Panc1 (cell line): ENCODE data around the gene NTRK3. TPM values are rescaled to one million over a fixed set of nuclear protein-coding genes. Genes with fewer than 3 reads are reported as not detected.

ENCODE experiments used
- ATAC-seq: fragments of 200-7000 bp; cut with Tn5 transposase; 2 replicates; pipeline ENCODE4 v1.9.1; 2020; ENCODE audit warnings: mild to moderate bottlenecking, moderate library complexity
- BruUV-seq: library from RNA; stranded (reverse); fragments of 400-500 nt; replicated peaks from 2 replicates; lab custom pipeline; 2021; lab: Mats Ljungman, UMichigan
- CTCF ChIA-PET: fragments of 300-600 bp; sonication (Branson Sonifier 250); formaldehyde crosslinking; loops from one replicate; lab custom pipeline; 2022; ENCODE audit warnings: antibody characterized with exemption; lab: Charles Lee
- POLR2A ChIA-PET: fragments of 300-600 bp; sonication (Branson Sonifier 250); formaldehyde crosslinking; loops from one replicate; lab custom pipeline; 2022; ENCODE audit warnings: antibody characterized with exemption; lab: Charles Lee
- DNase-seq: peaks from one replicate; pipeline ENCODE4 v3.0.0-alpha.2; 2010; ENCODE audit warnings: low read depth, low spot score
- H3K27ac ChIP-seq: 2 replicates; pipeline ENCODE4 v1.5.1; 2011; ENCODE audit warnings: mild to moderate bottlenecking, low read length, inconsistent platforms
- H3K27me3 ChIP-seq: fragments of 200-500 bp; sonication (Bioruptor generic); 2 replicates; pipeline ENCODE4 v1.6.0; 2014; ENCODE audit warnings: low read length, inconsistent platforms; ENCODE audit not compliant: control insufficient read depth, insufficient read depth
- H3K36me3 ChIP-seq: fragments of 200-500 bp; sonication (Bioruptor generic); 2 replicates; pipeline ENCODE4 v1.5.1; 2014; ENCODE audit warnings: inconsistent platforms, mild to moderate bottlenecking, low read length, moderate library complexity; ENCODE audit not compliant: control insufficient read depth, insufficient read depth
- H3K4me1 ChIP-seq: 2 replicates; pipeline ENCODE4 v1.5.1; 2011; ENCODE audit warnings: inconsistent platforms, mild to moderate bottlenecking, low read length, moderate library complexity; ENCODE audit not compliant: control insufficient read depth, insufficient read depth
- H3K4me3 ChIP-seq, 2 experiments: 2 replicates each; pipeline ENCODE4 v1.5.1; 2011 to 2012; ENCODE audit warnings: low read depth in 2 of 2, low read length in 2 of 2, mild to moderate bottlenecking in 2 of 2, inconsistent platforms in 1 of 2, moderate library complexity in 1 of 2
- H3K9me3 ChIP-seq: fragments of 200-500 bp; sonication (Bioruptor generic); 2 replicates; pipeline ENCODE4 v1.5.1; 2014; ENCODE audit warnings: low read depth, mild to moderate bottlenecking, inconsistent platforms, low read length, moderate library complexity; ENCODE audit not compliant: control insufficient read depth, insufficient read depth
- POLR2AphosphoS5 ChIP-seq: IDR thresholded peaks from 2 replicates; pipeline ENCODE4 v1.6.1; 2012; ENCODE audit warnings: mild to moderate bottlenecking, low read depth, low read length, moderate library complexity
- SIN3A ChIP-seq: IDR thresholded peaks from 2 replicates; pipeline ENCODE4 v1.6.1; 2012; ENCODE audit warnings: low read depth, mild to moderate bottlenecking, low read length, moderate library complexity, borderline replicate concordance; ENCODE audit not compliant: insufficient read depth
- TCF7L2 ChIP-seq: IDR thresholded peaks from 2 replicates; pipeline ENCODE4 v1.6.1; 2011; ENCODE audit warnings: mild to moderate bottlenecking, low read depth, low read length, inconsistent platforms
- in situ Hi-C: cut with HindIII; loops from 2 replicates; pipeline ENCODE4 v1.10.0; 2016; ENCODE audit warnings: low sequenced_read_pairs, low pct_unique_long_range_greater_than_20kb
- intact Hi-C: fragments of 100-400 bp; cut with micrococcal nuclease; formaldehyde crosslinking; loops from one replicate; pipeline ENCODE4 v1.10.0; 2022; ENCODE audit not compliant: unreplicated experiment
- total RNA-seq: library from RNA; stranded (reverse); gene quantifications from one replicate; pipeline ENCODE4 v1.2.1, GENCODE V29; 2021; ENCODE audit not compliant: unreplicated experiment
- TF ChIP-seq, protein P1 (sequence below), 2 experiments: IDR thresholded peaks; 2 replicates each; pipeline ENCODE4 v1.6.1; 2011 to 2012; ENCODE audit warnings: low read depth in 2 of 2, control low read depth in 1 of 2, low read length in 1 of 2, mild to moderate bottlenecking in 1 of 2, moderate library complexity in 1 of 2; ENCODE audit not compliant: insufficient read depth in 1 of 2
- TF ChIP-seq, protein P2 (sequence below): fragments of 450-650 bp; IDR thresholded peaks from 2 replicates; pipeline ENCODE4 v1.5.1; 2017; ENCODE audit warnings: mild to moderate bottlenecking

The NTRK3 gene
- total RNA-seq, 1 experiment from 2014 or later = not detected

DNA sequence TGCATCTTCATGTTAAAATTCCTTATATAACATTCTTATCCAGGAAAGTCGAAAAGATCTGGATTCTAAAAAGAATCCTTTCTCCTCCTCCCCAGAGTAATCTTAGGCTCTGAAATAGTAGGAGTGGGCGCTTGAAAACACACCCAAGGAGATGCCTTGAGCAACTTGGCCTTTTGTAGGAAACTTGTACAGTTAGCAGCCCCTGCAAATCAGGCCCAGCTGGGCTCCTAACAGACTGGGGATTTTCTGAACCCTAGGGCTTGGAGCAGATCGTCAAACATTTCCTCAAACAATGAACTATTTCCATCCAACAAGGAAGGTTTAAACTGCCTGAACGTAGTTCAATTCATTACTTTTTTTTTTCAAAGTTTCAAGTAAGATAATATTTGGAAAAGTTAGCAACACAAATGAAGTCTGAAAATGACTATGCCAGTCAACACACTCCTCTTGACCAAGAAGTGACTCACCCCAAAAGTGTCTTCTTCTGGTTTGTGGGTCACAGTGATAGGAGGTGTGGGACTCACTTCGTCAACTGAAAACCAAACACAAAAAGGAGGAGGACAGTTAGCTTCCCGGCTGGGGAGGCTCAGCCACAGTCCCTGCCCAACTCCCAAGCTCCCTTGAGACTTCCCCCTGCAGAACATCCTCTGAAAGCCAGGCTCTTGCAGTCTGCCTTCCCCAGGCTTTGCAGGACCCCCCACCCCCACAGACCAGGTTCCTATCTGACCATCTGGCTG lies 129.7 kb downstream of the NTRK3 start:
- H3K4me1 ChIP-seq = no peaks in the 10 kb centered on the region
- ChIA-PET CTCF (no interaction called here), POLR2A (no interaction called here)
- DNase-seq = no peak
- TF ChIP-seq POLR2AphosphoS5 (no peak), TCF7L2 (no peak)
- TF ChIP-seq, protein P1, sequence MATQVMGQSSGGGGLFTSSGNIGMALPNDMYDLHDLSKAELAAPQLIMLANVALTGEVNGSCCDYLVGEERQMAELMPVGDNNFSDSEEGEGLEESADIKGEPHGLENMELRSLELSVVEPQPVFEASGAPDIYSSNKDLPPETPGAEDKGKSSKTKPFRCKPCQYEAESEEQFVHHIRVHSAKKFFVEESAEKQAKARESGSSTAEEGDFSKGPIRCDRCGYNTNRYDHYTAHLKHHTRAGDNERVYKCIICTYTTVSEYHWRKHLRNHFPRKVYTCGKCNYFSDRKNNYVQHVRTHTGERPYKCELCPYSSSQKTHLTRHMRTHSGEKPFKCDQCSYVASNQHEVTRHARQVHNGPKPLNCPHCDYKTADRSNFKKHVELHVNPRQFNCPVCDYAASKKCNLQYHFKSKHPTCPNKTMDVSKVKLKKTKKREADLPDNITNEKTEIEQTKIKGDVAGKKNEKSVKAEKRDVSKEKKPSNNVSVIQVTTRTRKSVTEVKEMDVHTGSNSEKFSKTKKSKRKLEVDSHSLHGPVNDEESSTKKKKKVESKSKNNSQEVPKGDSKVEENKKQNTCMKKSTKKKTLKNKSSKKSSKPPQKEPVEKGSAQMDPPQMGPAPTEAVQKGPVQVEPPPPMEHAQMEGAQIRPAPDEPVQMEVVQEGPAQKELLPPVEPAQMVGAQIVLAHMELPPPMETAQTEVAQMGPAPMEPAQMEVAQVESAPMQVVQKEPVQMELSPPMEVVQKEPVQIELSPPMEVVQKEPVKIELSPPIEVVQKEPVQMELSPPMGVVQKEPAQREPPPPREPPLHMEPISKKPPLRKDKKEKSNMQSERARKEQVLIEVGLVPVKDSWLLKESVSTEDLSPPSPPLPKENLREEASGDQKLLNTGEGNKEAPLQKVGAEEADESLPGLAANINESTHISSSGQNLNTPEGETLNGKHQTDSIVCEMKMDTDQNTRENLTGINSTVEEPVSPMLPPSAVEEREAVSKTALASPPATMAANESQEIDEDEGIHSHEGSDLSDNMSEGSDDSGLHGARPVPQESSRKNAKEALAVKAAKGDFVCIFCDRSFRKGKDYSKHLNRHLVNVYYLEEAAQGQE (IDR thresholded peaks at IDR 0.05; ENCODE audit: insufficient read depth in 1 of 2, low read depth in 2 of 2, low read length in 1 of 2) = no peak
- TF ChIP-seq, protein P2, sequence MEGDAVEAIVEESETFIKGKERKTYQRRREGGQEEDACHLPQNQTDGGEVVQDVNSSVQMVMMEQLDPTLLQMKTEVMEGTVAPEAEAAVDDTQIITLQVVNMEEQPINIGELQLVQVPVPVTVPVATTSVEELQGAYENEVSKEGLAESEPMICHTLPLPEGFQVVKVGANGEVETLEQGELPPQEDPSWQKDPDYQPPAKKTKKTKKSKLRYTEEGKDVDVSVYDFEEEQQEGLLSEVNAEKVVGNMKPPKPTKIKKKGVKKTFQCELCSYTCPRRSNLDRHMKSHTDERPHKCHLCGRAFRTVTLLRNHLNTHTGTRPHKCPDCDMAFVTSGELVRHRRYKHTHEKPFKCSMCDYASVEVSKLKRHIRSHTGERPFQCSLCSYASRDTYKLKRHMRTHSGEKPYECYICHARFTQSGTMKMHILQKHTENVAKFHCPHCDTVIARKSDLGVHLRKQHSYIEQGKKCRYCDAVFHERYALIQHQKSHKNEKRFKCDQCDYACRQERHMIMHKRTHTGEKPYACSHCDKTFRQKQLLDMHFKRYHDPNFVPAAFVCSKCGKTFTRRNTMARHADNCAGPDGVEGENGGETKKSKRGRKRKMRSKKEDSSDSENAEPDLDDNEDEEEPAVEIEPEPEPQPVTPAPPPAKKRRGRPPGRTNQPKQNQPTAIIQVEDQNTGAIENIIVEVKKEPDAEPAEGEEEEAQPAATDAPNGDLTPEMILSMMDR = no peak
- no peaks in the 10 kb centered on the region for H3K36me3 ChIP-seq
- H3K9me3 ChIP-seq = no peaks in the 10 kb centered on the region
- H3K4me3 ChIP-seq = no peak overlapping the region
- intact Hi-C loops = no loop called here
- ATAC-seq = no peak
- no TSS peak for BruUV-seq
- in situ Hi-C loops = no loop called here
- H3K27me3 ChIP-seq = no peaks in the 10 kb centered on the region
- H3K27ac ChIP-seq = no peak overlapping the region

DNA sequence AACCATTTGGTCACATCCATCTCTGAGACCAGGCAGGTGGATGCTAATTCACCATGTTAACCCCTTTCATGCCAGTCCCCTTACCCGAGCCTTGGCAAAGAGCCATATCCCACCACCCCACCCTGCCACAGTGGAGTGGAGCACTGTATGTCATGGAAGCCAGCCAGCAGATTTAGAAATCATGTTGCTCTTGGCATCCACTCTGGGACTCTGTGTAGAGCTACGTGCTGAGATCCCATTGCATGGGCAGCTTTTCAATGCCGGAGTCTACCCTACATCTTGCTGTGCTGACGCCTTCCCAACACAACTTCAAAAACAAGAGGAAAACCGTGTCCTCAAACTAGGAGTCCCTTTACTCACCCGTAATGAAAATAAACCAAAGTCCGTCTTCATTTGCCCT lies 131.0 kb downstream of the NTRK3 start:
- Histone ChIP-seq H3K4me3 (no peak overlapping the region), H3K36me3 (no peaks in the 10 kb centered on the region), H3K9me3 (no peaks in the 10 kb centered on the region), H3K27me3 (no peaks in the 10 kb centered on the region), H3K27ac (no peak overlapping the region), H3K4me1 (no peaks in the 10 kb centered on the region)
- DNase-seq (no peak), ATAC-seq (no peak)
- TF ChIP-seq, protein P2 = no peak
- TF ChIP-seq POLR2AphosphoS5 = no peak
- TF ChIP-seq, protein P1 (IDR thresholded peaks at IDR 0.05; ENCODE audit: insufficient read depth in 1 of 2, low read depth in 2 of 2, low read length in 1 of 2) = no peak
- TF ChIP-seq TCF7L2 = no peak
- TF ChIP-seq SIN3A = no peak
- CTCF ChIA-PET = no interaction called here
- in situ Hi-C loops (no loop called here), intact Hi-C loops (no loop called here)
- POLR2A ChIA-PET = no interaction called here
- no TSS peak for BruUV-seq
